PC-3 (cell line): ENCODE measurements around the gene BACH2. TPM values are rescaled to one million over a fixed set of nuclear protein-coding genes. Genes with fewer than 3 reads are reported as not detected.
A peak's percentile ranks its signal among the peaks of the same experiment; 100 is the strongest.

ENCODE experiments used
- ATAC-seq: fragments of 200-7000 bp; cut with Tn5 transposase; 2 replicates; pipeline ENCODE4 v1.9.1; 2020; ENCODE audit warnings: mild to moderate bottlenecking, moderate library complexity
- BruUV-seq: library from RNA; stranded (reverse); fragments of 400-500 nt; replicated peaks from 2 replicates; lab custom pipeline; 2021; lab: Mats Ljungman, UMichigan
- CTCF ChIA-PET: fragments of 300-600 bp; sonication (Branson Sonifier 250); formaldehyde crosslinking; loops from one replicate; lab custom pipeline; 2022; ENCODE audit warnings: antibody characterized with exemption; lab: Charles Lee
- POLR2A ChIA-PET: fragments of 300-600 bp; sonication (Branson Sonifier 250); formaldehyde crosslinking; loops from one replicate; lab custom pipeline; 2022; ENCODE audit warnings: antibody characterized with exemption; ENCODE audit not compliant: unreplicated experiment; lab: Charles Lee
- DNase-seq: peaks from one replicate; pipeline ENCODE4 v3.0.0-alpha.2; 2015
- H2AFZ ChIP-seq: fragments of 300-600 bp; sonication (generic); 2 replicates; pipeline ENCODE4 v1.6.0; 2016; ENCODE audit warnings: antibody characterized with exemption, low read length
- H3F3A ChIP-seq: fragments of 300-600 bp; sonication (generic); one replicate; pipeline ENCODE4 v1.6.0; 2017; ENCODE audit warnings: antibody characterized with exemption, low read length, control low read depth, mild to moderate bottlenecking; ENCODE audit not compliant: unreplicated experiment
- H3K27ac ChIP-seq: fragments of 300-600 bp; sonication (generic); 2 replicates; pipeline ENCODE4 v1.5.1; 2016; ENCODE audit warnings: mild to moderate bottlenecking, low read length
- H3K27me3 ChIP-seq: fragments of 300-600 bp; sonication (generic); 2 replicates; pipeline ENCODE4 v1.6.1; 2016; ENCODE audit warnings: low read length, mixed read lengths
- H3K36me3 ChIP-seq: fragments of 300-600 bp; sonication (generic); 2 replicates; pipeline ENCODE4 v1.6.1; 2016; ENCODE audit warnings: low read depth, mixed run types, low read length, mixed read lengths
- H3K4me1 ChIP-seq: fragments of 300-600 bp; sonication (generic); 2 replicates; pipeline ENCODE4 v1.5.1; 2016; ENCODE audit warnings: low read length; ENCODE audit not compliant: insufficient read depth
- H3K4me2 ChIP-seq: fragments of 300-600 bp; sonication (generic); 2 replicates; pipeline ENCODE4 v1.6.0; 2016; ENCODE audit warnings: low read length
- H3K4me3 ChIP-seq: fragments of 300-600 bp; sonication (generic); 2 replicates; pipeline ENCODE4 v1.5.1; 2016; ENCODE audit warnings: mild to moderate bottlenecking, low read length, mixed read lengths
- H3K79me2 ChIP-seq: fragments of 300-600 bp; sonication (generic); 2 replicates; pipeline ENCODE4 v1.6.1; 2017; ENCODE audit warnings: low read length, mixed read lengths
- H3K9ac ChIP-seq: fragments of 300-600 bp; sonication (generic); 2 replicates; pipeline ENCODE4 v1.6.0; 2016; ENCODE audit warnings: mild to moderate bottlenecking, low read length
- H3K9me2 ChIP-seq: fragments of 300-600 bp; sonication (generic); replicated peaks from 2 replicates; pipeline ENCODE4 v1.6.1; 2016; ENCODE audit warnings: mixed run types, low read length, mixed read lengths
- H3K9me3 ChIP-seq: fragments of 300-600 bp; sonication (generic); 2 replicates; pipeline ENCODE4 v1.6.1; 2016; ENCODE audit warnings: low read length, mixed read lengths
- H4K20me1 ChIP-seq: fragments of 300-600 bp; sonication (generic); 2 replicates; pipeline ENCODE4 v1.6.1; 2016; ENCODE audit warnings: low read length, mixed read lengths
- EZH2 ChIP-seq: fragments of 300-600 bp; sonication (generic); IDR thresholded peaks from one replicate; pipeline ENCODE4 v1.6.1; 2017; ENCODE audit warnings: antibody characterized with exemption, mild to moderate bottlenecking, low read length; ENCODE audit not compliant: unreplicated experiment
- EZH2phosphoT487 ChIP-seq: fragments of 300-600 bp; sonication (generic); IDR thresholded peaks from 2 replicates; pipeline ENCODE4 v1.6.1; 2018; ENCODE audit warnings: mild to moderate bottlenecking, antibody characterized with exemption, low read length, borderline replicate concordance
- intact Hi-C: fragments of 100-400 bp; cut with micrococcal nuclease; formaldehyde crosslinking; loops from 2 replicates; pipeline ENCODE4 v1.9.0; 2023
- total RNA-seq: library from RNA; depleted of rRNA; stranded (reverse); fragments of >200 nt; gene quantifications from 2 replicates; pipeline ENCODE4 v1.2.3, GENCODE V29; 2014
- TF ChIP-seq, protein P1 (sequence below): fragments of 300-600 bp; sonication (generic); conservative IDR thresholded peaks from 2 replicates; pipeline ENCODE4 v1.5.1; 2017; ENCODE audit warnings: antibody characterized with exemption, low read depth, mild to moderate bottlenecking, low read length

The BACH2 gene
- total RNA-seq, 1 experiment from 2014 or later, result 7.0 TPM

DNA sequence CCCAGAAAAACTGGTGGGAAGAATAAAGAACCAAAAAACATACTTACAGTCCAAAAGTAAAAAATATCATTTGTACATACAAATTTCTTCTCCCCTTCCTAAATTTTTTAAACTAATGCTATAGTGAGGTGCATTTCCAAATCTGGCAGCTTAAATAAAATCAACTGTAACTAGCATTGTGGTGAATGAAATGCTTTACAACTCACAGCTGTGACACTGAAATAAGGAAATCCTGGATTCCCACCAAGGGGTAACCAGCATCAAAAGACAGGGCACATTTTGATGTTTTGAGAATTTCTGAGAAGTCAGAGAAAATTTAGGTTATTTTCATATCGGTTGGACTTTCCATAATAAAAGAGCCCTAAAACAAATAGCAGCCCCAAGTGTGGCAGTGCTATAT is 27.3 kb downstream of the BACH2 start:
- Histone ChIP-seq H3K4me1 (peaks cover 13% of the 10 kb centered on the region), H3K27me3 (no peaks in the 10 kb centered on the region), H3K27ac (no peak overlapping the region), H4K20me1 (no peaks in the 10 kb centered on the region), H3K36me3 (no peaks in the 10 kb centered on the region), H3F3A (no peaks in the 10 kb centered on the region), H3K9ac (no peak overlapping the region), H3K79me2 (no peaks in the 10 kb centered on the region), H3K9me3 (no peaks in the 10 kb centered on the region), H3K4me2 (no peak overlapping the region), H3K4me3 (no peak overlapping the region), H2AFZ (no peak overlapping the region), H3K9me2 (no peaks in the 10 kb centered on the region)
- ATAC-seq (no peak), DNase-seq (no peak)
- CTCF ChIA-PET, result no interaction called here
- no TSS peak for BruUV-seq
- intact Hi-C loops, result no loop called here
- POLR2A ChIA-PET, result no interaction called here
- TF ChIP-seq EZH2 (no peak), EZH2phosphoT487 (no peak)
- TF ChIP-seq, protein P1, sequence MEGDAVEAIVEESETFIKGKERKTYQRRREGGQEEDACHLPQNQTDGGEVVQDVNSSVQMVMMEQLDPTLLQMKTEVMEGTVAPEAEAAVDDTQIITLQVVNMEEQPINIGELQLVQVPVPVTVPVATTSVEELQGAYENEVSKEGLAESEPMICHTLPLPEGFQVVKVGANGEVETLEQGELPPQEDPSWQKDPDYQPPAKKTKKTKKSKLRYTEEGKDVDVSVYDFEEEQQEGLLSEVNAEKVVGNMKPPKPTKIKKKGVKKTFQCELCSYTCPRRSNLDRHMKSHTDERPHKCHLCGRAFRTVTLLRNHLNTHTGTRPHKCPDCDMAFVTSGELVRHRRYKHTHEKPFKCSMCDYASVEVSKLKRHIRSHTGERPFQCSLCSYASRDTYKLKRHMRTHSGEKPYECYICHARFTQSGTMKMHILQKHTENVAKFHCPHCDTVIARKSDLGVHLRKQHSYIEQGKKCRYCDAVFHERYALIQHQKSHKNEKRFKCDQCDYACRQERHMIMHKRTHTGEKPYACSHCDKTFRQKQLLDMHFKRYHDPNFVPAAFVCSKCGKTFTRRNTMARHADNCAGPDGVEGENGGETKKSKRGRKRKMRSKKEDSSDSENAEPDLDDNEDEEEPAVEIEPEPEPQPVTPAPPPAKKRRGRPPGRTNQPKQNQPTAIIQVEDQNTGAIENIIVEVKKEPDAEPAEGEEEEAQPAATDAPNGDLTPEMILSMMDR, result no peak

DNA sequence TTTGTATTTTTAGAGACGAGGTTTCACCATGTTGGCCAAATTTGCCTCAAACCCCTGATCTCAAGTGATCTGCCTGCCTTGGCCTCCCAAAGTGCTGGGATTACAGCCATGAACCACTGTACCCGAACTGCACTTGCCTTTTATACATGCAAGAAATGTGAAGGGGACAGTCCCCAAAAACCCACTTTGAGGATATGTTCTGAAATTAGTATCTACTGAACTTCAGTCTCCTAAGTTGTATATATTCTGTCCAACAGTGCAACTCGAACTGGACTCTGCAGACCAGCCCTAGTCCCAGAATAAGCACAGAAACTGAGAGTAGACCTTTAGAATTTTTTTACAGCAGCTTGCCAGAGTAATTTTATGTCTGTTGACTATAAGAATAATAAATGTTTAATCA is 28.5 kb downstream of the BACH2 start:
- Histone ChIP-seq H3F3A (no peaks in the 10 kb centered on the region), H3K36me3 (no peaks in the 10 kb centered on the region), H3K79me2 (no peaks in the 10 kb centered on the region), H3K9me3 (no peaks in the 10 kb centered on the region), H3K4me3 (no peak overlapping the region), H3K27ac (no peak overlapping the region), H3K9ac (no peak overlapping the region), H3K9me2 (no peaks in the 10 kb centered on the region), H3K27me3 (no peaks in the 10 kb centered on the region), H2AFZ (no peak overlapping the region), H3K4me2 (no peak overlapping the region), H3K4me1 (peaks cover 18% of the 10 kb centered on the region), H4K20me1 (no peaks in the 10 kb centered on the region)
- intact Hi-C loops, result no loop called here
- POLR2A ChIA-PET, result no interaction called here
- no TSS peak for BruUV-seq
- ATAC-seq (no peak), DNase-seq (no peak)
- CTCF ChIA-PET, result no interaction called here
- TF ChIP-seq EZH2phosphoT487 (no peak), EZH2 (no peak)
- TF ChIP-seq, protein P1, result no peak

DNA sequence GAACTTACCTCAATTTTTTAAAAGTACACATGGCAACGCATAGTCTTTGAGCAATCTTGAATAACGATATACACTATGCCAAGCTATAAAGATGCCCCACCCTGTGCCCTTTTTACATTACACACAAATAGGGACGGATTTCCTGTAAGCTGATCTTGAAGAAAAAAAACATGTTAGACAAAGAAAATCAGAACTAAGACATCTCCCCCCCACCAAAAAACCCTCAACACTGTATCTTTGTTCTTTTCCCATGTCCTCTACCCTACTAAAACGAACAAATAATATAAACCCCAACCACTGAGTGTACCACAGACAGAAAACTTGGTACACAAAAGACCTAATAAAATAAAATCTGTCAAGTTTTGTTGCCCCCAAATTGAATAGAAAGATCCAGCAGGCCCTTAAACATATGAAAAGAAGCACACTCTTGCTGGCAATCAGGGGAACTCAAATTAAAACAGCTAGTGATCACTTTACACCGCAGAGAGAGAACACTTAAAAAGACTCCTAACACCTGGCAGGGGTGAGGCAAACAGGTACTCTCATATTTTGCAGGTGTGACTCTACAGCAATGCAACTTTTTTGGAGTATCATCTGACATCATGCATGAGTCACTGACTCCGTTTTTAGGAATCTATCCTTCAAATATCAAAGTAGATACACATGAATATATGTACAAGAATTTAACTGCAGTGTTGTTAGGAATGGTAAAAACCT is 29.6 kb downstream of the BACH2 start:
- ChIA-PET POLR2A (no interaction called here), CTCF (no interaction called here)
- no peak for TF ChIP-seq EZH2phosphoT487
- TF ChIP-seq, protein P1, result no peak
- TF ChIP-seq EZH2, result no peak
- ATAC-seq, result peak; percentile 56; the same call in 1 of the 2 replicates
- Histone ChIP-seq H3K4me1 (peaks cover 18% of the 10 kb centered on the region), H3K27ac (peak overlapping the region; percentile 23), H3K36me3 (no peaks in the 10 kb centered on the region), H3K4me2 (peak overlapping the region; percentile 22; the same call in 1 of the 2 replicates), H3K9ac (no peak overlapping the region), H3K27me3 (no peaks in the 10 kb centered on the region), H3K4me3 (no peak overlapping the region), H3K9me2 (no peaks in the 10 kb centered on the region), H2AFZ (no peak overlapping the region), H3F3A (no peaks in the 10 kb centered on the region), H3K79me2 (no peaks in the 10 kb centered on the region), H3K9me3 (no peaks in the 10 kb centered on the region), H4K20me1 (no peaks in the 10 kb centered on the region)
- peak; percentile 7 for DNase-seq
- BruUV-seq, result no TSS peak
- intact Hi-C loops, result no loop called here
